ENCODE data around the gene RCBTB2. TPM values are rescaled to one million over a fixed set of nuclear protein-coding genes. Genes with fewer than 3 reads are reported as not detected.

Gene RCBTB2
- total and polyA plus RNA-seq, 9 of the 15 experiments (the other 6 are each of a cell fraction or from before 2014, with no cell fraction given) = 0.91 to 3.3 (median 1.5) TPM

DNA sequence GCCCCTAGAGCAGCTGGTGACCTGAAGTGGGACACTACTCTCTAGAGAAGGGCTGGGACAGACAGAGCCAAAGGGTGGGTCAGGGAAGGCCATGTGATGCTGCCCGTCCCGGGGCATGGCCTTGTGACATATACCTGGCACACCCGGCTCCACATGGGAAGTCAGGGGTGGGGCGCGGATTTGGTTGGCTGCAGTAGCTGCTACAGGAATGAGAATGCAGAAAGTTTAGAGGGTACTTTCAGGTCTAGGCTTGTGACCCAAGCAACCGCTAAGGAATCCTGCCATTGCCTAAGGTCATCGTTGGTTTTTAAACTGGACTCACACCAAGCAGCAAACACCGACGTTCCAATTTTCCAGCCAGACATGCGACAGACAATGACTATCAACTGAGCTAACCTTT lies 25.9 kb downstream of the RCBTB2 start:
- no peaks in the 10 kb centered on the region for H3K9me3 ChIP-seq (replicated peaks; ENCODE audit: control insufficient read depth, insufficient read depth, low read depth, low read length)
- intact Hi-C loops (cut with micrococcal nuclease) = no loop called here
- 49% methylated on average over 7 of the region's 10 CpGs for WGBS (ENCODE audit: insufficient coverage, low coverage, missing lambda C conversion rate)

More for the DNA sequence above, 25.9 kb downstream of the RCBTB2 start:
- no peaks in the 10 kb centered on the region for H3K79me2 ChIP-seq (ENCODE audit: control insufficient read depth, insufficient read depth, low read length)
- H3K36me3 ChIP-seq (ENCODE audit: control insufficient read depth, insufficient read depth, low read length) = no peaks in the 10 kb centered on the region
- no peak overlapping the region for H3K4me2 ChIP-seq (ENCODE audit: insufficient read depth, low read length)
- 0 out of 5 replicates have a peak, but pooled peaks cover 0 to 5% of the 10 kb centered on the region in 2 experiments for H3K27me3 ChIP-seq (ENCODE audit: control insufficient read depth in 2 of 2, insufficient read depth in 2 of 2, low read length in 2 of 2)
- no peak overlapping the region for H3K9ac ChIP-seq (ENCODE audit: insufficient read depth in 1 of 2, low read depth in 2 of 2, low read length in 2 of 2)
- no peak overlapping the region for H3K27ac ChIP-seq (ENCODE audit: extremely low read depth, low read depth, low read length)
- DNase-seq (ENCODE audit: extremely low read depth in 1 of 4, low spot score in 3 of 4) (no peak), FAIRE-seq (no peak), ATAC-seq (no peak)
- BruUV-seq (replicated peaks) = no TSS peak
- no peak overlapping the region for H2AFZ ChIP-seq (ENCODE audit: low read depth, low read length)
- in situ Hi-C loops (cut with MboI) = no loop called here
- no peak overlapping the region for H3K4me3 ChIP-seq
- POLR2A ChIA-PET = interaction anchor here (0.6 kb wide), 1 partner anchor 11 kb away, joined by 3 read pairs; no protein-coding TSS in a partner anchor
- H3K9me1 ChIP-seq (ENCODE audit: control insufficient read depth, insufficient read depth, low read length) = no peaks in the 10 kb centered on the region
- H4K20me1 ChIP-seq (replicated peaks; ENCODE audit: control insufficient read depth, insufficient read depth, low read length) = no peaks in the 10 kb centered on the region
- TF ChIP-seq NFE2L1 (tag; IDR thresholded peaks at IDR 0.05; ENCODE audit: borderline replicate concordance, low read depth) (no peak), POLR2G (IDR thresholded peaks at IDR 0.05; ENCODE audit: low read depth, low read length) (no peak), DMBX1 (CRISPR knock-in tag; IDR thresholded peaks at IDR 0.05; ENCODE audit: borderline replicate concordance) (no peak), PRMT5 (CRISPR knock-in tag; IDR thresholded peaks at IDR 0.05) (no peak), ESRRB (CRISPR knock-in tag; IDR thresholded peaks at IDR 0.05; ENCODE audit: borderline replicate concordance) (no peak), SRSF9 (IDR thresholded peaks at IDR 0.05; ENCODE audit: borderline replicate concordance, low read depth, low read length) (no peak), PTTG1 (tag; IDR thresholded peaks at IDR 0.05; ENCODE audit: low read depth) (no peak), CC2D1A (IDR thresholded peaks at IDR 0.05) (no peak)
- TF ChIP-seq, protein P1, sequence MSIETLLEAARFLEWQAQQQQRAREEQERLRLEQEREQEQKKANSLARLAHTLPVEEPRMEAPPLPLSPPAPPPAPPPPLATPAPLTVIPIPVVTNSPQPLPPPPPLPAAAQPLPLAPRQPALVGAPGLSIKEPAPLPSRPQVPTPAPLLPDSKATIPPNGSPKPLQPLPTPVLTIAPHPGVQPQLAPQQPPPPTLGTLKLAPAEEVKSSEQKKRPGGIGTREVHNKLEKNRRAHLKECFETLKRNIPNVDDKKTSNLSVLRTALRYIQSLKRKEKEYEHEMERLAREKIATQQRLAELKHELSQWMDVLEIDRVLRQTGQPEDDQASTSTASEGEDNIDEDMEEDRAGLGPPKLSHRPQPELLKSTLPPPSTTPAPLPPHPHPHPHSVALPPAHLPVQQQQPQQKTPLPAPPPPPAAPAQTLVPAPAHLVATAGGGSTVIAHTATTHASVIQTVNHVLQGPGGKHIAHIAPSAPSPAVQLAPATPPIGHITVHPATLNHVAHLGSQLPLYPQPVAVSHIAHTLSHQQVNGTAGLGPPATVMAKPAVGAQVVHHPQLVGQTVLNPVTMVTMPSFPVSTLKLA (conservative IDR thresholded peaks at IDR 0.05) = no peak
- TF ChIP-seq, protein P2, sequence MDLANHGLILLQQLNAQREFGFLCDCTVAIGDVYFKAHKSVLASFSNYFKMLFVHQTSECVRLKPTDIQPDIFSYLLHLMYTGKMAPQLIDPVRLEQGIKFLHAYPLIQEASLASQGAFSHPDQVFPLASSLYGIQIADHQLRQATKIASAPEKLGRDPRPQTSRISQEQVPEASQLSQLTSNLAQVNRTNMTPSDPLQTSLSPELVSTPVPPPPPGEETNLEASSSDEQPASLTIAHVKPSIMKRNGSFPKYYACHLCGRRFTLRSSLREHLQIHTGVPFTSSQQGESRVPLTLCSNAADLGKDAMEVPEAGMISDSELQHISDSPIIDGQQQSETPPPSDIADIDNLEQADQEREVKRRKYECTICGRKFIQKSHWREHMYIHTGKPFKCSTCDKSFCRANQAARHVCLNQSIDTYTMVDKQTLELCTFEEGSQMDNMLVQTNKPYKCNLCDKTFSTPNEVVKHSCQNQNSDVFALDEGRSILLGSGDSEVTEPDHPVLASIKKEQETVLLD (IDR thresholded peaks at IDR 0.05) = no peak
- CTCF ChIA-PET (ENCODE audit: low intra/inter-chr PET ratio) = no interaction called here
- H3K4me1 ChIP-seq (replicated peaks in 1 of 2; ENCODE audit: control insufficient read depth in 2 of 2, insufficient read depth in 2 of 2, low read length in 2 of 2) = peaks cover 0 to 3% of the 10 kb centered on the region in 2 experiments; a peak in 3 of 5 replicates
